HAP-1 (cell line): Measurements from ENCODE around the gene MYBPH.

Experiments used
- DNase-seq, 2 experiments: peaks; one replicate each; pipeline ENCODE4 v3.0.0-alpha.2; 2016 to 2020; ENCODE audit warnings: low spot score in 2 of 2
- H3K27me3 ChIP-seq: fragments of 250-450 bp; sonication (Bioruptor Pico); 2 replicates; pipeline ENCODE4 v1.5.1; 2020; ENCODE audit warnings: low read depth, mild to moderate bottlenecking, moderate library complexity
- H3K36me3 ChIP-seq: fragments of 250-450 bp; sonication (Bioruptor Pico); replicated peaks from 2 replicates; pipeline ENCODE4 v1.5.1; 2020; ENCODE audit warnings: mild to moderate bottlenecking
- H3K4me1 ChIP-seq: fragments of 250-450 bp; sonication (Bioruptor Pico); 2 replicates; pipeline ENCODE4 v1.5.1; 2020; ENCODE audit warnings: mild to moderate bottlenecking
- H3K4me3 ChIP-seq: fragments of 250-450 bp; sonication (Bioruptor Pico); 2 replicates; pipeline ENCODE4 v1.5.1; 2020; ENCODE audit warnings: mild to moderate bottlenecking, moderate library complexity
- H3K9me3 ChIP-seq: fragments of 250-450 bp; sonication (Bioruptor Pico); 2 replicates; pipeline ENCODE4 v1.5.1; 2020; ENCODE audit warnings: mild to moderate bottlenecking, moderate library complexity
- in situ Hi-C: fragments of 300-500 bp; cut with MboI; formaldehyde crosslinking; loops from 3 replicates; pipeline ENCODE4 v1.14.3; 2020; ENCODE audit warnings: low sequenced_read_pairs, inconsistent platforms, mixed read lengths

Gene MYBPH

GRCh38 chr1:203136409-203137042, 39.1 kb downstream of the MYBPH start:
- Histone ChIP-seq H3K36me3 (no peaks in the 10 kb centered on the region), H3K4me3 (no peak overlapping the region), H3K4me1 (no peaks in the 10 kb centered on the region), H3K9me3 (no peaks in the 10 kb centered on the region), H3K27me3 (no peaks in the 10 kb centered on the region)
- in situ Hi-C loops = no loop called here
- DNase-seq = no peak

- H3K27me3 ChIP-seq = no peaks in the 10 kb centered on the region
- no peaks in the 10 kb centered on the region for H3K36me3 ChIP-seq
- in situ Hi-C loops = no loop called here
- no peak overlapping the region for H3K4me3 ChIP-seq
- H3K4me1 ChIP-seq = no peaks in the 10 kb centered on the region
- DNase-seq = no peak
- H3K9me3 ChIP-seq = no peaks in the 10 kb centered on the region
Measured at GRCh38 chr1:203135636-203136305, 39.9 kb downstream of the MYBPH start.

- no peaks in the 10 kb centered on the region for H3K36me3 ChIP-seq
- no peaks in the 10 kb centered on the region for H3K27me3 ChIP-seq
- in situ Hi-C loops = no loop called here
- H3K4me3 ChIP-seq = no peak overlapping the region
- no peaks in the 10 kb centered on the region for H3K4me1 ChIP-seq
- no peaks in the 10 kb centered on the region for H3K9me3 ChIP-seq
- DNase-seq = no peak
Measured at GRCh38 chr1:203133970-203134725, 41.5 kb downstream of the MYBPH start.

GRCh38 chr1:203131548-203132200, 44.0 kb downstream of the MYBPH start:
- Histone ChIP-seq H3K27me3 (peaks cover 14% of the 10 kb centered on the region), H3K9me3 (no peaks in the 10 kb centered on the region), H3K36me3 (no peaks in the 10 kb centered on the region), H3K4me3 (no peak overlapping the region), H3K4me1 (peaks cover 3% of the 10 kb centered on the region; the same call in 1 of the 2 replicates)
- in situ Hi-C loops = no loop called here
- DNase-seq = no peak

- H3K27me3 ChIP-seq = peaks cover 24% of the 10 kb centered on the region
- no peaks in the 10 kb centered on the region for H3K9me3 ChIP-seq
- H3K4me1 ChIP-seq = peaks cover 3% of the 10 kb centered on the region; the same call in 1 of the 2 replicates
- H3K36me3 ChIP-seq = no peaks in the 10 kb centered on the region
- no peak overlapping the region for H3K4me3 ChIP-seq
- in situ Hi-C loops = no loop called here
- no peak for DNase-seq
Measured at GRCh38 chr1:203130358-203130985, 45.2 kb downstream of the MYBPH start.

- peaks cover 32% of the 10 kb centered on the region for H3K27me3 ChIP-seq
- H3K4me3 ChIP-seq = no peak overlapping the region
- no peaks in the 10 kb centered on the region for H3K36me3 ChIP-seq
- in situ Hi-C loops = no loop called here
- no peaks in the 10 kb centered on the region for H3K9me3 ChIP-seq
- DNase-seq = peak in 1 of 2 experiments; percentile 5
- peaks cover 3% of the 10 kb centered on the region; the same call in 1 of the 2 replicates for H3K4me1 ChIP-seq
Measured at GRCh38 chr1:203129501-203130231, 46.0 kb downstream of the MYBPH start.

- in situ Hi-C loops = no loop called here
- Histone ChIP-seq H3K4me1 (peaks cover 3% of the 10 kb centered on the region; the same call in 1 of the 2 replicates), H3K36me3 (no peaks in the 10 kb centered on the region), H3K9me3 (no peaks in the 10 kb centered on the region), H3K4me3 (peak overlapping the region; percentile 25; the same call in 1 of the 2 replicates), H3K27me3 (peaks cover 40% of the 10 kb centered on the region)
- no peak for DNase-seq
Measured at GRCh38 chr1:203128716-203129500, 46.7 kb downstream of the MYBPH start.

- Histone ChIP-seq H3K27me3 (peaks cover 43% of the 10 kb centered on the region), H3K4me3 (peak overlapping the region; percentile 25), H3K9me3 (no peaks in the 10 kb centered on the region), H3K4me1 (peaks cover 3% of the 10 kb centered on the region; the same call in 1 of the 2 replicates), H3K36me3 (no peaks in the 10 kb centered on the region)
- DNase-seq = no peak
- in situ Hi-C loops = no loop called here
Measured at GRCh38 chr1:203128431-203128715, 47.3 kb downstream of the MYBPH start.

GRCh38 chr1:203127666-203128430, 47.8 kb downstream of the MYBPH start, which contains the start of gene ADORA1:
ADORA1 (plus strand) TSS chr1:203127726; CDS start chr1:203128842, 1,116 bp downstream.
- Histone ChIP-seq H3K27me3 (peaks cover 48% of the 10 kb centered on the region), H3K4me3 (peak within 1 kb of the TSS; percentile 25), H3K4me1 (peaks cover 3% of the 10 kb centered on the region; the same call in 1 of the 2 replicates), H3K36me3 (no peaks in the 10 kb centered on the region), H3K9me3 (no peaks in the 10 kb centered on the region)
- peak; percentile 22 to 70 for DNase-seq
- in situ Hi-C loops = no loop called here

GRCh38 chr1:203126866-203127665, 48.6 kb downstream of the MYBPH start:
- no peak for DNase-seq

GRCh38 chr1:203126151-203126865, 49.3 kb downstream of the MYBPH start:
- H3K36me3 ChIP-seq = no peaks in the 10 kb centered on the region
- H3K9me3 ChIP-seq = no peaks in the 10 kb centered on the region
- no peak overlapping the region for H3K4me3 ChIP-seq
- DNase-seq = no peak
- H3K27me3 ChIP-seq = peaks cover 49% of the 10 kb centered on the region
- in situ Hi-C loops = no loop called here
- peaks cover 3% of the 10 kb centered on the region; the same call in 1 of the 2 replicates for H3K4me1 ChIP-seq

More at GRCh38 chr1:203126866-203127665, 48.6 kb downstream of the MYBPH start:
- in situ Hi-C loops = no loop called here
- peaks cover 3% of the 10 kb centered on the region; the same call in 1 of the 2 replicates for H3K4me1 ChIP-seq
- H3K36me3 ChIP-seq = no peaks in the 10 kb centered on the region
- H3K27me3 ChIP-seq = peaks cover 49% of the 10 kb centered on the region
- no peaks in the 10 kb centered on the region for H3K9me3 ChIP-seq
- peak overlapping the region; percentile 25 for H3K4me3 ChIP-seq
